ENCODE measurements around the gene TMA7.

The TMA7 gene

DNA sequence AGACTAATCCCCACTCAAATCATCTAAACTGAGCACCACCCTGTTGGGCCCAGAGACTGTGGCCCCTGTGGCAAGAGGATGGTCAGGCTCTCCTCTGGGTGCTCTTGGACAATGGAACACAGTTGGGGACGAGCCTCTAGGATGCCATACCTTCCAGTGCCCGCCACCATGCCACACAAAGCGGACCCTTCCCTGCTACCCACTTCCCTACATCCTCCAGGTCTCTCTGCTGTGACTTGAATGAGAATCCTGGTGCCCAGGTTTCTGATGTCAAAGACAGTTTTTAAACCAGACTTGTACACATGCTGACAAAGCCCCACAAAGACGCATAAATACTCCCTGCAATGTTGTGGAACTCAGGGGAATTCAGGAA is 4.8 kb upstream of the TMA7 start:
- TF ChIP-seq ZFX (IDR thresholded peaks at IDR 0.05; ENCODE audit: borderline replicate concordance) (no peak), CTCF (IDR thresholded peaks at IDR 0.05) (no peak)
- H3K27ac ChIP-seq: no peak overlapping the region

GRCh38 chr3:48435774-48436476 is 4.1 kb upstream of the TMA7 start:
- no peak overlapping the region for H3K27ac ChIP-seq
- peak; percentile 100 for TF ChIP-seq CTCF (IDR thresholded peaks at IDR 0.05)
- TF ChIP-seq ZFX (IDR thresholded peaks at IDR 0.05; ENCODE audit: borderline replicate concordance): no peak

DNA sequence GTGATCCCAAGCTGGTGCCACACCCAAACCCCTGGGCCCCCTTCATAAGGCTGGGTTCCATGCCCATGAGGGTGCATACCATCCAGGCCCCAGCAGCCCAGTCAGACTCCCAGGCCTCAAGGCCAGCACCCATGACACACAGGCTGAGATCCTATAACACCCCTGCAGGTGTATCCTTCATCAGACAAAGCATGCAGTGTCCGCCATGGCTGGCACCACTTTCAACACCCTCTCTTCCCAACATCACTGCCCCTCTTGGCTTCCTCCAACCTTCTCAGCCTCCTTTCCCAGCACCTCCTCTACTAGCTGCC is 3.6 kb upstream of the TMA7 start:
- TF ChIP-seq CTCF (IDR thresholded peaks at IDR 0.05) (no peak), ZFX (IDR thresholded peaks at IDR 0.05; ENCODE audit: borderline replicate concordance) (no peak)
- no peak overlapping the region for H3K27ac ChIP-seq

DNA sequence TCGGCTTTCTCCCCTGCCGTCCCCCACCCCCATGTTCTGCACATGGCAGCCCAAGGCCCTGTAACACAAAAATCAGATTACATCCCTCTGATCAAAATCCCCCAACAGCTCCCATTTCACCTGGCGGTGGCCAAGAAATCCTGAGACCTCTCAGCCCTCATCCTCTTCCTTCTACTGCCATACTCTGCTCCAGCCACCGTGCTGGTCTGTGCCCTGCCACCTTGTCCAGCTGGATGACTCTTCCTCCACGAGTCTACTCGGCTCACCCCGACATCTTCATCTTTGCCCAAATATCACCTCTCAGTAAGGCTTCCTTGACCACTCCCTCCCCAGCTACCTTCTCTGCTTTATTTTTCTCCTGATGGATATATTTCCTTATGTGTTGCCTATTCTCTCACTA is 3.2 kb upstream of the TMA7 start:
- H3K27ac ChIP-seq: no peak overlapping the region; the same call in 1 of the 2 replicates
- TF ChIP-seq ZFX (IDR thresholded peaks at IDR 0.05; ENCODE audit: borderline replicate concordance) (no peak), CTCF (IDR thresholded peaks at IDR 0.05) (no peak)

DNA sequence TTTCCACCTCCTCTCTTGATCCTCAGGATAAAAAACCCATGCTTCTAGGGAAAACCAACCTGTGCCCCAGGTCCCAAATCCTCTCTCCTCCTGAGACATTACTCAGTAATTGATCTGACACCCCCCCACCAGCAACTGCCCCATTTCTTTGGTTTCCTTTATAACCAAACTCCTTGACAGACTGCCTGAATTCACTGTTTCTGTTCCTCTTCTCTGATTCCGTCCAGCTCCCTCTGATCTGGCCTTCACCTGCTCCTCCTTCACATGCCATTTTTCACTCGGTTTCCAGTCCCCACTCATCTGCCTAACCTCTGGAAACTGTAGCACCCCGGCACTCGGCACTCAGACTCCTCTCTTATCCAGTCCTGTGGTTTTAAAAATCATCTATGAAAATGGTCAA is 2.2 kb upstream of the TMA7 start:
- no peak overlapping the region for H3K27ac ChIP-seq
- TF ChIP-seq CTCF (IDR thresholded peaks at IDR 0.05) (no peak), ZFX (IDR thresholded peaks at IDR 0.05; ENCODE audit: borderline replicate concordance) (no peak)

GRCh38 chr3:48440590-48440958 is 517 bp downstream of the TMA7 start:
- TF ChIP-seq CTCF (IDR thresholded peaks at IDR 0.05): no peak
- TF ChIP-seq ZFX (IDR thresholded peaks at IDR 0.05; ENCODE audit: borderline replicate concordance): no peak
- peak overlapping the region; percentile 87 for H3K27ac ChIP-seq

DNA sequence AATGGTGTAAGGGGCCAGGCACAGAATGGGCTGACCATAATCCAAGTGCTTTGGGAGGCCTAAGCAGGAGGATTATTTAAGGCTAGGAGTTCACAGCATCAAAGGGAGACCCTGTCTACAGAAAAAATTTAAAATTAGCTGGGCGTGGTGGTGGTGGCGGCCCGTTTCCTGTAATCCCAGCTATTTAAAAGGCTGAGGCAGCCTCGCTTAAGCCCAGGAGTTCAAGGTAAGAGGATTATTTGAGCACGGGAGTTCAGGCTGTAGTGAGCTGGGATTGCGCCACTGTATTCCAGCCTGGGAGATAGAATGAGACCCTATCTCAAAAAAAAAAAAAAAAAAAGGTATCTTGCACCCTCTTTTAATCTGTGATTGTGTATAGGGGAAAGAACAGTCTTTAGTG is 1.9 kb downstream of the TMA7 start:
- TF ChIP-seq ZFX (IDR thresholded peaks at IDR 0.05; ENCODE audit: borderline replicate concordance) (no peak), CTCF (IDR thresholded peaks at IDR 0.05) (no peak)
- peak overlapping the region; percentile 87; the same call in 1 of the 2 replicates for H3K27ac ChIP-seq
